Measurements from ENCODE around the gene GKAP1. TPM values are rescaled to one million over a fixed set of nuclear protein-coding genes. Genes with fewer than 3 reads are reported as not detected.

Gene GKAP1
- polyA plus RNA-seq, 1 of the 3 experiments (the other 2 are of a cell fraction) = 1.7 TPM

- TF ChIP-seq GABPA (IDR thresholded peaks at IDR 0.05; ENCODE audit: low read depth) (no peak), GATA2 (CRISPR knock-in tag; IDR thresholded peaks at IDR 0.05) (no peak), FOXJ3 (CRISPR knock-in tag; IDR thresholded peaks at IDR 0.05) (no peak), CHD2 (IDR thresholded peaks at IDR 0.05; ENCODE audit: low read length, partially characterized antibody) (no peak)
Observed at GRCh38 chr9:83691492-83691891, 126.1 kb downstream of the GKAP1 start (continued).

Other genes with a start within 250 kb of the GKAP1 start
- 4.2 and 4.9 TPM in 2 replicates for gene IDNK, start 194.6 kb downstream of the GKAP1 start, polyA plus RNA-seq (2012; rRNA removed)
- 60.3 and 83.3 TPM in 2 replicates for gene UBQLN1, start 109.8 kb downstream of the GKAP1 start, polyA plus RNA-seq (2012; rRNA removed)
- 0.78 and 0.81 TPM in 2 replicates for gene KIF27, start 103.7 kb upstream of the GKAP1 start, polyA plus RNA-seq (2012; rRNA removed)
- 470 and 474 TPM in 2 replicates for gene HNRNPK, start 162.4 kb upstream of the GKAP1 start, polyA plus RNA-seq (2012; rRNA removed)
- gene RMI1, start 163.0 kb upstream of the GKAP1 start, polyA plus RNA-seq (2012; rRNA removed) = 0.96 and 1.0 TPM in 2 replicates

Measured in SK-N-SH (cell line).